Stimulated activated CD4-positive, alpha-beta T cell treated with anti-CD3 and anti-CD28 coated beads, Interleukin-15, amount 100 ng/mL, for 24 hours (primary cell): Measurements from ENCODE around the gene NR2F2.
"Not testable (repeated sequence)": the region's sequence is repeated elsewhere in the genome, so short reads cannot be mapped to it uniquely, and the experiment has no call there.

Experiments
- DNase-seq: peaks from one replicate; pipeline ENCODE4 v3.0.0-alpha.2; 2020

The NR2F2 gene

DNA sequence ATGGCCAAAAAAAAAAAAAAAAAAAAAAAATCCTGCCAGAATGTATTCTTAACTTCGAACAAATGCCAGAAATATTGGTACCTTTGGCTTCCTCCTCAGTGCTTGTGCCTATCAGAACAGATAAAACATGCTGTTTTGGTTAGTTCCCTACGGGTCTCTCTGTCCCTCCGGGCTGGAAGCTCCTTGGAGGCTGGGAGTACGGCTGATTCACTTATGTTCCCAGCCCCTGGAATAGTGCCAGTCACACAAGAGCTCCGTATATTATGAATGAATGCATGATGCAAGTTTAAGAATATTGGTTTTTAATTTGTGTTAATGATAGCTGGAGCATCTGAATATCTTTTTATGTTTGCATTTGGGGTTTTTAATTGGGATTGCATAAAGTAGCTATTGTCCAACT, 44.0 kb downstream of the NR2F2 start:
- DNase-seq, result no peak

DNA sequence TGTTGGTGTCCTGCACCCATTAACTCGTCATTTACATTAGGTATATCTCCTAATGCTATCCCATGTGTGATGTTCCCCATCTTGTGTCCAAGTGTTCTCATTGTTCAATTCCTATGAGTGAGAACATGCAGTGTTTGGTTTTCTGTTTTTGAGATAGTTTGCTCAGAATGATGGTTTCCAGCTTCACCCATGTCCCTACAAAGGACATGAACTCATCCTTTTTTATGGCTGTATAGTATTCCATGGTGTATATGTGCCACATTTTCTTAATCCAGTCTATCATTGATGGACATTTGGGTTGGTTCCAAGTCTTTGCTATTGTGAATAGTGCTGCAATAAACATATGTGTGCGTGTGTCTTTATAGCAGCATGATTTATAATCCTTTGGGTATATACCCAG, 49.1 kb downstream of the NR2F2 start:
- DNase-seq, result not testable (repeated sequence)

DNA sequence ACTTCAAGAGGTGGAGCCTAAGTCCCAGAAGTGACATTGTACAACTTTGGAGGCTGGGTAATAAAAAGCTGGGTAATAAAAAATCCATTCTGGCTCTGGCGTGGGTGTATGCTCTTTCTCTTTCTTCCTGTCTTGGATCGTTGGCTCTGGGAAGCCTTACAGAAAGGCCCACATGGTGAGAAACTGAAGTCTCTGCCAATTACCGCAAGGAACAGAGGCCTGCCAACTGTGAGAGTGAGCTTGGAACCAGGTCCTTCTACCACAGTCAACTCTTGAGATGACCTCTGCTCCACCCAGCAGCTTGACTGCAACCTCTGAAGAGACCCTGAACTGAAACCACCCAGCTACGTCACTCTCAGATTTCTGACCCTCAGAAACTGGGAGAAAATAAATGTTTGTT, 51.0 kb downstream of the NR2F2 start:
- no peak for DNase-seq

DNA sequence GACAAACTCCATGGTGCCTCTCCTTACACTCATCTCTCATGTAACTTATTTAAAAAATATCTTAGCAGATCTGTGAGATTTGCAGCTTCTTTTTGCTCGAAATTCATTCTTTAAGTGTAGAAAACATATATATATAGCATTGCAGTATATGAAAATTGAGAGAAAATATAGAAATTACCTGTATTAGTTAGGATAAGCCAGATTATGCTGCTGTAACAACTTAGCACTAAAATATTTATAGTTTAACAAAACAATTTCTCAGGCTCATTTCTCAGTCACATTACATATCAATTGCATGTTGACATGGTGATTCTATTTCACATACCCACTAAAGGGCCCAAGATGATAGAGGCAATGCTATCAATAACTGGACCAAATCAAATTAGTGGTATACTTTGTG, 54.7 kb downstream of the NR2F2 start:
- no peak for DNase-seq

DNA sequence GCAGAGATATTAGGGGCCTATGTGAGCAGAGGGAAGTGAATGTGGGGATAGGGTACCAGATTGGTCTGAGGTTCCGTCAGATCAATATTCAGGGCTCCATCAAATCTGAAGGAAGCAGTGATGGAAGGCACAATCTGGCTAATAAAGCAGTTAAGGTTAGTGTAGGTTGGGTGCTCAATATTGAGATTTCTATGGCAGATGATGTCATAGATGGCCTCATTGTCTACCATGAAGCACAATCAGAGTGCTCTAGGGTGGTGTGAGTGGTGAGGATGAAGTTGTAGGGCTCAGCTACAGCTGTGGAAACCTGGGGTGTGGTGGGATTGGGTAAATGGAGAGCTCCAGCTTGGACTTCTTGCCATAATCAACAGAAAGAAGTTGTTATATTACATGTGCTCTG, 58.2 kb downstream of the NR2F2 start:
- DNase-seq, result no peak
